Endometrial microvascular endothelial cells (primary cell): ENCODE results near the gene WWP2. TPM values are rescaled to one million over a fixed set of nuclear protein-coding genes. Genes with fewer than 3 reads are reported as not detected.
"Not testable (repeated sequence)": the region's sequence is repeated elsewhere in the genome, so short reads cannot be mapped to it uniquely, and the experiment has no call there.

Source experiments
- in situ Hi-C: cut with HindIII; loops from 2 replicates; pipeline ENCODE4 v1.10.0; 2017; ENCODE audit warnings: low sequenced_read_pairs, low pct_unique_long_range_greater_than_20kb; ENCODE audit errors: inconsistent ontology term
- total RNA-seq: library from RNA; depleted of rRNA; stranded (reverse); fragments of >200 nt; gene quantifications from one replicate; pipeline ENCODE4 v1.2.3, GENCODE V29; 2015; ENCODE audit errors: inconsistent ontology term

The WWP2 gene
- total RNA-seq, 1 donor from 2014 or later = 38.7 TPM

DNA sequence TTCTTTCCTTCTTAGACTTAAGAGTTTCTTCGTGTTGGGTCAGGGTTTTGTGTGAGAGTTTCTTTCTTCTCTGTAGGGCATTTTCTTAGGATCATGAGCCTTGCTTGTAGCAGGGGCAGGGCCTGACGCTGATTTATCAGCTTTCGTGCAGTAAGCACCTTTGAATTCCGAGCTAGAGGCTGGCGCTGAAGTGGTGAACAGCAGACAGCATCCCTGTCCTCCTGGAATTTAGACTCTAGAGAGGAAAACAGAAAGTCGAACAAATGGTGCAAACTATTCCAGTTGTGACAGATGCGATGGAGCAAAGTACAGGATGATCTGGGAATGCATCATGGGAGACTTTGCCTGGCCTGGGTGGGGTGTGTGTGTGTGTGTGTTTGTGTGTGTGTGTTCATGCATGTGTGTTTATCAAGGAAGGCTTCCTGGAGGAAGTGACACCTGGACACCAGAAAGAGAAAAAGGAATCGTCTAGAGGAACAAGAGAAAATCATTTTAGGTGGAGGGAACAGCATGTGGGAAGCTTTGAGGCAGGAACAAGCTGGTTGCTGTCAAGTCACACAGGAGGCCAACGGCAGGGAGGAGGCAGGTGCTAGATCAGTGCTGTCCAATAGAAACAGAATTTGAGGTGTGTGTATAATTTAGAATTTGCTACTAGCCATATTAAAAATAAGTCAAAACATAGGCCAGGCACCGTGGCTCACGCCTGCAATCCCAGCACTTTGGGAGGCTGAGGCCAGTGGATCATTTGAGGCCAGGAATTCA is 60.2 kb downstream of the WWP2 start:
- in situ Hi-C loops = no loop called here

DNA sequence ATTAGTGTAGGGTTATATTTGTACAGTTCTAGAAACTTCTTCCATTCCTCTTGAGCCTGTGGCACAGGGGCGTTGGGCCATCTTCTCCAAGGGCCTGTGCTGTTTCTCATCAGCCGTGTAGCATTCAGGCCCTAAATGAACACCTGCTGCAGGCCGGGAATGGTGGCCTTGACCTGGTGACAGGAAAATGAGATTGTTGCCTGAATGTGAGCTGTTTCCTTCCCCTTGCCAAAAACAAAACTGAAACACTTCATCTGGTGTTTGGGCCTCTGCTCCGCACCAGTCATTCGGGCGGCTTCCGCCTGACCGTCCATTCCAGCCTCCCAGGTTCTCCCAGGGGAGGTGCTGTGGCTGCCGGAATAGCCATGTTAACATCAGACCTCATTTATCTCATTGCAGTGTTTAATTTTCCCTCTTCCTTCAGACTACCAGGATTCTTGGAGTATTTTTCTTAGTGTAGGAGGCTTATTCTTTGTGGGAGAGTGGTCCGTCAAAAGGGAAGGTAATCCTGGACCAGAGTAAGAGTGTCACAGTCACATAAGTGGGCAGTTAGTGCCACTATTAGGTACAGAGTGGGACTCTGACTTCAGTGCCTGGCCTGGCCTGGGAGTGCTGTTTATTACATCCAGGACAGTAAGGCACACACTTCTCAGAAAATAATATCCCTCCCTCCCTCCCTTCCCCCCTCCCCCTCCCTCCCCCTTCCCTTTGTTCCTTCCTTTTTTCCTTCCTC is 61.9 kb downstream of the WWP2 start:
- in situ Hi-C loops = no loop called here

DNA sequence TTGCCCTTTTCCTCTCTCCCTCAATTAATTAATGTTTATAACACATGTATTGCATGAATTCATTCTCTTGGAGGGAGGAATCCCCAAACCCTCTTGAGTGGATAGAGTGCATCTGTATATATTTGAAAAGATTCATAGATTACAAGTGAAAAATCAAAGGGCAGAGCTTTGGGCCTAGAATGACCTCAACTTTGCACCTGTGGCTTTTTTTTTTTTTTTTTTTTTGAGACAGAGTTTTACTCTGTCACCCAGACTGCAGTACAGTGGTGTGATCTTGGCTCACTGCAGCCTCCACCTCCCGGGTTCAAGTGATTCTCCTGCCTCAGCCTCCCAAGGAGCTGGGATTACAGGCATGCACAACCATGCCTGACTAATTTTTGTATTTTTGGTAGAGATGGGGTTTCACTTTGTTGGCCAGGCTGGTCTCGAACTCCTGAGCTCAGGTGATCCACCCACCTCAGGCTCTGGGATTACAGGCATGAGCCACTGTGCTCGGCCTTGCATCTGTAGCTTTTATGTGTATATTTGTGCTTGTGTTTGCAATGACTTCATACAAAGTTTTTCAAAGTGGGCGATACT is 62.5 kb downstream of the WWP2 start:
- in situ Hi-C loops = not testable (repeated sequence)

DNA sequence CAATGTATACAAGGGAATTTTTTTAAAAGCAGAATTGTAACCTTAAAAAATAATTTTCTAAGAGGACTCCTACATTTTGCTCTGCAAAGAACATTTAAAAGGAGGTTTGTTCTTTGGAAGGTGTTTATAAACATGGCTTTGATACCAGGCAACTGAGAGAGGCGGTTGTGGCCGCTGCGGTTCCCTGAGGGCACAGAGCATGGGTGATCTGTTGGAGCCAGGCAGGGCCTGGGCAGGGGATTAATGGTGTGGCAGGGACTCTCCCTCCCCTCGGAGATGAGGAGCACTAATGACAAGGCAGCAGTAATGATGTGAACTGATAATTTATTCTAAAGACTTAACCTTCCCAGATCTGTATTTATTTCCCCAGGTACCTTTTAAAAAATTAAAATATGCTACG is 65.4 kb downstream of the WWP2 start:
- in situ Hi-C loops = no loop called here

DNA sequence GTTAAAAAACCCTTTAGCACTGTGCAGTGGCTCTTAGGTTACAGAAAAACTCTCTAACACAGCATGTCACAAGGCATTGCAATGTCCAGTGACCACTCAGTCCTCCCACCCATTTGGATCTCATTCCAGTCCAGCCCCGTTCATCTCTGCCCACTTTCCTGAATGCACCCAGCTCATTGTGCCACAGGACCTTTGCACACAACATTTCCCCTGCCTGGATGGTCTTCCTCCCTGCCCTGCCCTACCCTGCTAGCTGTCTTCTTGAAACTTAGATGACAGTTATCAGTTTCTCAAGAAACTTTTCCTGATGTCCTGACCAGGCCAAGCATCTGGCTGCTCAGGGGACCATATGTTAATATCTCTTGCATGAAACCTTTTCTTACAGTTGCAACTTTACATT is 67.2 kb downstream of the WWP2 start:
- in situ Hi-C loops = no loop called here

DNA sequence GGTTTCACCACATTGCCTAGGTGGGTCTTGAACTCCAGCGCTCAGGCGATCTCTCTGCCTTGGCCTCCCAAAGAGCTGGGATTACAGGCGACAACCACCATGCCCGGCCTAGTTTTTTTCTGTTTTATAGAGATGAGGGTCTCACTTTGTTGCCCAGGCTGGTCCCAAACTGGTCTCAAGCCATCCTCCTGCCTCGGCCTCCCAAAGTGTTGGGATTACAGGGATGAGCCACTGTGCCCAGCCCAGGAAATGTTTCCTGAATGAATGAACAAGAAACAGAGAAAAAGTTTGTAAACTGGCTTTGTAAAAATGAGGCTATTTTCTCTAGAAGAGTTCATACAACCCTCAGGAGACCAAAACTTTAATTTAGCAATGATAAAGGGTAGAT is 68.0 kb downstream of the WWP2 start:
- in situ Hi-C loops = no loop called here

DNA sequence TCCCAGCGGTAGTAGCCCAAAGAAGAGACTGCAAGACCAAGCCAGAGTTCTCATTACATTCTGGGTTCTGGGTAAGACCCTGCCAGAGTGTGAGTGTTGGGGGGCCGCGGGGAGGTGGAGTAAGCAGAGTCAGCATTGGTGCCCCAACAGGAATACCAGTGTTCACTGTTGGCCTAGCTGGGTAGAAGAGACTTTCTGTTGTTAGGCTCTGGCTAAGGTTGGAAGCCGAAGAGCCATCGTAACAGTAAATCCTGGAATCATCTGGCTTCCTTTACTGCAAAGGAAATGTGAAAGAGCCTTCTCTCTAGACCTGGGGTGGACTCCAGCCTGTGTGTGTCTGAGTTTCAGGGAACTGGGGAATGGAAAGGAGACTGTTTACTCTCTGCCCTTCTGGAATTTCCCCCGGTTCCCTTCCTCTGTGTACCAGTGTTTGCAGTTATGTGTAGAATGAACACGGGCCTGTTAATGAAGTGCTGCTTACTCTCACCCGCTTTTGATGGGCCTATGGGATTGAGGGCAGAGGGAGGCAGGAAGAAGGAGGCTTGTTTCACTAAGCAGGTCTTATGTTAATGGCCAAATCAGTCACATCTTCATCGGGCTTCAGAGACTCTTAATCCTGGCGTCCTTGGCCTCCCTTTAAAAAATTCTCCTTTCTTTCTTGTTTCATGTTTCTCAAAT is 68.5 kb downstream of the WWP2 start:
- in situ Hi-C loops = no loop called here

DNA sequence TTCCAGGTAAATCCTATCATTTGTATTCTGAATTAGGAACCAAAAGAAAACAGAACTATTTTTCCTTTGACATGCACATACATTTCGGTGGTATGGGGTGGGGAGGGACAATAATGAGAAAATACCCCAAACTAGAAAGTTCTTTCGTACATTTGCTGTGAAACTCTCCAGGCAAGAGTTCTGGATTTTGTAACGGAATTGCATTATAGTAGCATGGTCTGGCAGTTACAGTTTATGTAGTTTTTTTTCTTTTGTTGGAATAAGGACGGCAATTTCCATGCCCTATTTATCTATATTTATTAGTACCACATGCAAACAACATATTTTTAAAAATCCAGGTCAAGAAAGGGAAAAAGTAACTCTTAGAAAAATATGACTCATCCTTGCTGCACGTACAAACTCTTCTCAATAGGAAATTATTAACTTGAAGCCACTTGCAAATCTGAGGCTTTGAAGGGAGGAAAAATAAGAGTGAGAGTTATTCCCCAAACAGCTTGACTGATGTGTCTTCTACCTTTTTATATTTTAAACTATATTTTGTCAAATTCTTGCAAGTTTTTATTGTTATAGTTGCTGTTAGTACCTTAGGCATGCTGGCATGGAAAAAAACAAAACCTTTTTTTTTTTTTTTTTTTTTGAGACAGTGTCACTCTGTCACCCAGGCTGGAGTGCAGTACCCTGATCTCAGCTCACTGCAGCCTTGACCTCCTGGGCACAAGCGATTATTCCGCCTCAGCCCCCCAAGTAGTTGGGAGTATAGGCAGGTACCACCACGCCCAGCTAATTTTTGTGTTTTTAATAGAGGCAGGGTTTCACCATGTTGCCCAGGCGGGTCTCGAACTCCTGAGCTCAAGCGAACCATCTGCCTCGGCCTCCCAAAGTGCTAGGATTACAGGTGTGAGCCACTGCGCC is 69.3 kb downstream of the WWP2 start:
- in situ Hi-C loops = no loop called here

DNA sequence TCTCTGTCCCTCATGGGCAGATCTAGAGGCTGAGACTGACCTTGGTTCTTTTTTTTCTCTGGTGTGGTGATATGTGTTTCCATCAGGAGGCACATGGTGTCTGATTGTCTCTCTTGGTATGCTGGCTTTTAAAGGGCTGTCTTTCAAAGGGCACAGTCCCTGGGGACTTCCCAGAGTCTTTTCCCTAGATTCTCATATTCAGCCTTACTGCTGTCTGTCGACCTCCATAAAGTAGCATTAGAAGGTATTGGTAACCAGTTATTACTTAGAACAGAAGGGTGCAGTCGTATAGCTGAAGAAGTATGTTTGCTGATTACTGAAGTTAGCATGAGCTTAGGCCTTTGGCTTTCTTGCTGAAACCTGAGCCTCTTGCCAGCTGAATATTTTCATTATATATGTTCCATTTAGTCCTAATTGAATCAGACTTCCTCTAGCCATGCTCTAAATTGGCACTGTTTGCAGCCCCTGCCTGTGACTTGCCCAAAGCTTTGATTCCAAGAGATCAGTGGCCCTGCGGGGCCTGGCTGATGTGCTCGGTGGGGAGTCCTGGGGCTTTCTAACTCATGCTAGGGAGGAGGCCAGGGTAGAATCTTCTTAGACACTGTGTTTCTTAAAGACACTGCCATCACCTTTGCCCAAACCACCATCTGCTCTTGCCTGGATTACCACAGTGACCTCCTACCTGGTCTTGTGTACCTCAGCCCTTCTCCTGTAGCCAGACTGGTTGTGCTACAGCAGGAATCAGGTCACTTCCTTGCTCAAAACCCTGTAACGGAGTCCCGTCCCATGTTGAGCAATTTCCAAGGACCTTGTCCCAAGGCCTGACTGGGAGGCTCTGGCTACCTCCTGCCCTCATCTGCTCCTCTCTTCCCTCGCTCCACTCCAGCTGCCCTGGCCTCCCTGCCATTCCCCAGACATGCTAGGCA is 71.5 kb downstream of the WWP2 start:
- in situ Hi-C loops = no loop called here

DNA sequence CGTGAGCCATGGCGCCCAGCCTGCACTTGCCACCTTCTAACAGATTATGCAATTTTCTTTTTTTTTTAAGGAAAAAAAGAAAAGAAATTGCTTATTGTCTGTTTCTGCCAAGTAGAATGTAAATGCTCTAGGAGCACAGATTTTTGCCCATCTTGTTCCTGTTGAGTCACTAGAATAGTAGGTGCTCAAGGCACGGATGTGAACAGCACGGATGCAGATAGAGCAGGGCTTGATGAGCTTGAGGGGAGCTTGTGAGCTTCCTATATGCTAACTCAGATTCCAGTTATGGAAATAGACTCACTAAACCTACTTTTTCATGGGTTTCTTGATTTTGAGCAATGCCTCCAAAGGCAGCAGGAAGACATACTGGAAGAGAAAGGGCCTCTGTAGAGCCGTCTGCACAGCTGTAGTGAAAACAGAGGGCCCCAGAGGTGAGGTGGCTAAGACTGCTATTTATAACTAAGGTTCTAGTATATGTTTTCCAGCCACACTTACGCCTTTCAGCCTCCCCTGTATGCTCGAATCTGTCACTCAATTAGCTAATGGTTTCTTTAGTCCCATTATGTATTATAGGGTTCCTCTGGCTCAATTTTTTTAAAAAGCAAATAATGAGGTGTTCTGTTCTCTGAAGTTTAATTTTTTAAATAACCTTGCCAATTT is 72.8 kb downstream of the WWP2 start:
- in situ Hi-C loops = no loop called here

DNA sequence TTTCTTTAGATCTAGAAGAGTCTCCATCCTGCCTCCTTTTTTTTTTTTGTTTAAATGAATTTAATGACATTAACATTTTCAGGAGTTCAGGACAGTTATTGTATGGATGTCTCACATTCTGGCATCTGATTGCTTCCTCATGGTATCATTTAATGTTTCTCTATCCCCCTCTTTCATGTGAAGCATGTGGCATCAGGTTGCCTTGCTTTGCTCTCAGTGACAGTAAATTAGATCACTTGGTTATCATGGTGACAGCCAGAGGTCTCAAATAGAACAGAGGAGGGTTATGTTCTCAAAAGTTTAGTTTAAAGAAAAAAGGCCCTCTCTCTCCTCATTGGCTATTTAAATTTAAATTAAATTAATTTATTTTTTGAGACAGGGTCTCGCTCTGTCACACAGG is 74.1 kb downstream of the WWP2 start:
- in situ Hi-C loops = no loop called here

DNA sequence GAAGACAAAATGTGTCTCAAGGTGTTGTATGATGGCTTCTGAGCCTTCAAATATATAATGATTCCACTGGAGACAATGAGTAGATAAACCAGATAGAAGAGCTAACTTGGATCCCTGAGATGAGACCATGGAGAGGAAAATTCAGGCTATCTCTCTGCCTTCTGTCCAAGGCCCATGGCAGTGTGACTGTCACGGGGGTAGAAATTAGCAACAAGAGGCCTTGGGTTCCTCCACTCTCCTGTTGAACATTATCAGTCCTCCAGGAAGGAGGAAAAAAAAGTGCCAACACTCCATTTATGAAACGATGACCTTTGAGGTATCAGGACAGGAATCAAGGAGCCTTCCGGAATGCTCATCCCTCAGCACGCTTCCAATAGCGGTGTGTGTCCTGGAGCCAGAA is 75.2 kb downstream of the WWP2 start:
- in situ Hi-C loops = no loop called here

DNA sequence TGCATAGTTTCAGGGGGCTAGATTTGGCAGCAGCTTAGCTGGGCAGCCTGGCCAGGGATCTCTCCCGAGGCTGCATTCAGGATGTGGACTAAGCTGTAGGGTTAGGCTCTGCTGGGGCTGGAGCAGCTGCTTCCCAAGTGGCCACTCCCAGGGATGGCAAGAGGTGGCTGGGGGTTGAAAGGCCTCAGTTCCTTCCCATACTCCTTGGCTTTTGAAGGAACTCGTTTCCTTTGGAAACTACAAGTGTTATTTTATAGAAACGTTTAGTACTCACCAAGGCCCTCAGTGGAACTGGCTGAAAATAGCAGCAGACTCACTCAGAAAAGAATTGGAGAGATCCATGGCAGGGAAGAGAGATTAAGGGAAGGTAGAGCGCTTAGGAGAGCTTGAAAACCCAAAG is 76.4 kb downstream of the WWP2 start:
- in situ Hi-C loops = no loop called here

DNA sequence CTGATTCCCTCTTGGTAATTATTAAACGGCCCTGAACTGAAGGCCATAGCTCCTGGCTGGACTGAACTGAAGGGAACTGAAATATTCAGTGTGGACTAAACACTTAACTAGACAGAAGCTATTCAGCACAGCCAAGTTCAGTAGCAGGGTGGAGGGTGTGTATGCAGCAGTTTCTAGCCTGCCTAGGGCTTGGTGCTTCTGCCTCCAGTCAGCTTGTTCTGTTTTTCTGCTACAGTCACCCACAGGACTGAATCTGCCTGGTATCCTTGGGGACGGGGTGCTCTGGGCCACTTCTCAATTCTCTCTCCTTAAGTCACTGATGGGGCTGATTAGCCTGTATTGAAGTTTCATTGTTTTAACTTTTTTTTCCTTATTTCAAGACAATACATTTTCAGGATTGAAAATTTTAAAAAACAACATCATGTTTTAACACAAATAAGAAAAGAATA is 77.1 kb downstream of the WWP2 start:
- in situ Hi-C loops = no loop called here

DNA sequence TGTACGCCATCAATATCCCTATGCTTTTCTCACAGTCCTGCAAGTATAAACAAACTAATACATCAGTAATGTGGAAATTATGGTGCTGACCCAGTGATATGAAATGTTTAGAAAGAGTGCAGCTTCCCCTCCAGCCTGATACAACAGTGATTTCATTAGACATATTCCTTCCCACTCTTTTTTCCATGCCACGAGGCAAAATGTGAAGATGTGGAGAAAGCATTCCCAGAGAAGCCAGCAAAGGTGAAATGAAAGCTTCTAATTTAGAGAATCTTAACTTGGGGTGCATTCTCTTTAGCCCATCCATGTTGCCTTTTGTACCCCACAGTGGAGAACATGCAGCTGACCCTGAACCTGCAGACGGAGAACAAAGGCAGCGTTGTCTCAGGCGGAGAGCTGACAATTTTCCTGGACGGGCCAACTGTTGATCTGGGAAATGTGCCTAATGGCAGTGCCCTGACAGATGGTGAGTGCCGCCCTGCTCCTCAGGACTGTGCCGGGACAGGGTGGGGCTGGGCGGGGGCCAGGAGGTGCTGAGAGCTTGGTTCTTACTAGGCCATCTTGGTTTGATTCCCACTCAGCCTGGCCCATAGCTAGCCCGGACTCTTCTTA is 77.8 kb downstream of the WWP2 start:
- in situ Hi-C loops = no loop called here

DNA sequence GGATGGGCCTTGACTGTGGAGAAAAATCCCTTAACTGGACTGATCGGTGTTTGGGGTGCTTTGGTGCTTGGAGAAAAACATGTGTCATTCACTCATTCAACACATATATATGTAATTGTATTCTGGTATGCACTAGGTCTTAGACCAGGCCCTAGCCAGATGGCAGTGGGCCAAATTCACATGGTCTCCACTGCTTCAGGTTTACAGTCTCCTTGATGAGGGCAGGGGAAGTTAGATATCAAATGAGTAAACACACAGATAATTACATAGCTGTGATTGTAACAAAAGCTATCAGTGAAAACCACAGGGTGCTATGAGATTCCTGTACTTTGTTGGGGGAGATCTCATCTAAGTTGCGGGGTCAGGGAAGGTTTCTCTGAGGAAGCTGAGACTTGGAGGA is 78.8 kb downstream of the WWP2 start:
- in situ Hi-C loops = no loop called here

DNA sequence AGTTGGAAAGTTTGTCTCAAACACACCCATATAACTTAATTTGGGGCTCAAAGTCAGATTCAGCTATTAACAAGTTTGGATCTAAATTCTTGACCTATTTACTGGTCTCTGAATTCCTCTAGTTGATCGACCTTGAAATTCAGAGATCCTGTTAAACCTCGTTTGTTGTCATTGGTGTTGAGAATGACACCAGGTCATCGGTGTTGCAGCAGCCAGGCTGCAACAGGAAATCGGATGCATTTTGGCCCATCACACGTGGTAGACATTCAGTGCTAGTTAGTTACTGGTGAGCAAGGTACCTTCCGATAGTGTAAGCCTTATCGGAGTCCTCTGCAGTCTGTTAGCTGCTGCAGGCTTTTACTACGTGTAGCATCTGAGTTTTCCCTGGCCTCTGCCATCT is 82.3 kb downstream of the WWP2 start:
- in situ Hi-C loops = no loop called here
